HG03060 (cell line): ENCODE results near the gene FOXD4L6.
"Not testable (repeated sequence)": the region's sequence is repeated elsewhere in the genome, so short reads cannot be mapped to it uniquely, and the experiment has no call there.

Experiments used
- ATAC-seq: cut with Tn5 transposase; IDR thresholded peaks from one replicate; pipeline ENCODE4 v1.9.1; 2021; ENCODE audit warnings: low read depth, moderate number of reproducible peaks; ENCODE audit not compliant: unreplicated experiment

FOXD4L6 gene

GRCh38 chr9:41128581-41128980 is at the start of gene FOXD4L6:
Gene FOXD4L6, minus strand, starts transcription at chr9:41128681. Its CDS starts 298 bp downstream, at chr9:41128383.
- ATAC-seq, result not testable (repeated sequence)

GRCh38 chr9:41174994-41175393 is 46.5 kb upstream of the FOXD4L6 start:
- not testable (repeated sequence) for ATAC-seq

- not testable (repeated sequence) for ATAC-seq
These were observed 21.6 kb upstream of the FOXD4L6 start for GRCh38 chr9:41150116-41150515.

GRCh38 chr9:41141878-41142277 is 13.4 kb upstream of the FOXD4L6 start:
- ATAC-seq, result not testable (repeated sequence)

- ATAC-seq, result not testable (repeated sequence)
These were observed 1.6 kb downstream of the FOXD4L6 start for GRCh38 chr9:41126746-41127446.

GRCh38 chr9:41125936-41126335 is 2.5 kb downstream of the FOXD4L6 start:
- not testable (repeated sequence) for ATAC-seq

- ATAC-seq, result not testable (repeated sequence)
These were observed 3.3 kb downstream of the FOXD4L6 start for GRCh38 chr9:41125109-41125658.

- ATAC-seq, result not testable (repeated sequence)
These were observed 4.0 kb downstream of the FOXD4L6 start for GRCh38 chr9:41124250-41125108.

GRCh38 chr9:41123812-41124211 is 4.7 kb downstream of the FOXD4L6 start:
- ATAC-seq, result not testable (repeated sequence)

GRCh38 chr9:41123396-41123795 is 5.1 kb downstream of the FOXD4L6 start:
- not testable (repeated sequence) for ATAC-seq

GRCh38 chr9:41120696-41121095 is 7.8 kb downstream of the FOXD4L6 start:
- ATAC-seq, result not testable (repeated sequence)

GRCh38 chr9:41119719-41120118 is 8.8 kb downstream of the FOXD4L6 start:
- ATAC-seq, result not testable (repeated sequence)

GRCh38 chr9:41119311-41119710 is 9.2 kb downstream of the FOXD4L6 start:
- not testable (repeated sequence) for ATAC-seq

- ATAC-seq, result not testable (repeated sequence)
These were observed 15.1 kb downstream of the FOXD4L6 start for GRCh38 chr9:41113348-41113747.

- ATAC-seq, result not testable (repeated sequence)
These were observed 17.1 kb downstream of the FOXD4L6 start for GRCh38 chr9:41111414-41111813.

- not testable (repeated sequence) for ATAC-seq
These were observed 17.6 kb downstream of the FOXD4L6 start for GRCh38 chr9:41110913-41111312.

- ATAC-seq, result not testable (repeated sequence)
These were observed 19.2 kb downstream of the FOXD4L6 start for GRCh38 chr9:41109253-41109652.

GRCh38 chr9:41108816-41109215 is 19.7 kb downstream of the FOXD4L6 start:
- ATAC-seq, result not testable (repeated sequence)

GRCh38 chr9:41106472-41107116 is 21.9 kb downstream of the FOXD4L6 start:
- not testable (repeated sequence) for ATAC-seq

GRCh38 chr9:41105557-41106253 is 22.8 kb downstream of the FOXD4L6 start:
- ATAC-seq, result not testable (repeated sequence)
